Hematopoietic multipotent progenitor cell treated with erythropoietin and hydrocortisone succinate and interleukin-3 and kit ligand, for 8 days (in vitro differentiated cells): Measurements from ENCODE around the gene STRADB.
"Not testable (repeated sequence)": the region's sequence is repeated elsewhere in the genome, so short reads cannot be mapped to it uniquely, and the experiment has no call there.

Source experiments
- DNase-seq: peaks from one replicate; pipeline ENCODE4 v3.0.0-alpha.2; 2015

STRADB gene

DNA sequence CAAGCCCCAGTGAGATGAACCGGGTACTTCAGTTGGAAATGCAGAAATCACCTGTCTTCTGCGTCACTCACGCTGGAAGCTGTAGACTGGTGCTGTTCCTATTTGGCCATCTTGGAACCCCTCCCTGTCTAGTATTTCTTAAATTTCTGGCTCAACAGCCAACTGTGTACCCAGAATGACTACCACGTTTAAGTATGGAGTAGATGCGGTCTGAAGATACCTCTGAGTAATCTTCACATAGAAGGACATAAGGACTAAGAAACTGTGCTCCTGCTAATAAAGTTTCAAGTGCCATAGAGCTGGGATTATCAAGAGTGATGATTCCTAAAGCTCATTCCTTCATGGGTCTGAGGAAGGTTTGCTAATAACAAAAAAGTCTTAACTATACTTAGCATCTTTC is 20.7 kb upstream of the STRADB start:
- DNase-seq, result no peak

DNA sequence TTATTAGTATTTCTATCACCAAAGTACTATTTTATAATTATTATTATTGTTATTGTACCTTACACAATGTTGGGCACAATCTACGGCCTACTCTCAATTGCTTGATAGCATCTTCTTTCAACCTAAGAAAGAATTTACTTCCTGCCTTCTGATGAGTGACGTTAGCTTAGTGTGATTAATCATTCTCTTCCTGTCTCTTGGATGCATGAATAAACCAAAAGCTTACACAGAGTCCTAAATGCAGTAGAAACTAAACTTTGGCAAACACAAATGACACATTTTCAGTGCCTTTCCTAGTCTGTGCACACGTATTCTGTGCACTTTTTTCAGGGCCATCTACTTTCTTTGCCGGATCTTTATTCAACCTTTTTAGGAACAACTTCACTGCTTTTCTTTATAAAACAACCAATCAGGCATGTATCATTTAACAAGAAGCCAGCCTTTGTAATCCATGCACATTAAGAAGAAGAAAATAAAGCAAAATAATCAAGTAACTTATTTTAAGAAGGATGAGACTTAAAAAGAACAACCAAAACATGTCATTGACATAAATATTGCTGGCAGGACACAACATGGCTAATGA is 19.4 kb upstream of the STRADB start:
- peak; percentile 43 for DNase-seq

DNA sequence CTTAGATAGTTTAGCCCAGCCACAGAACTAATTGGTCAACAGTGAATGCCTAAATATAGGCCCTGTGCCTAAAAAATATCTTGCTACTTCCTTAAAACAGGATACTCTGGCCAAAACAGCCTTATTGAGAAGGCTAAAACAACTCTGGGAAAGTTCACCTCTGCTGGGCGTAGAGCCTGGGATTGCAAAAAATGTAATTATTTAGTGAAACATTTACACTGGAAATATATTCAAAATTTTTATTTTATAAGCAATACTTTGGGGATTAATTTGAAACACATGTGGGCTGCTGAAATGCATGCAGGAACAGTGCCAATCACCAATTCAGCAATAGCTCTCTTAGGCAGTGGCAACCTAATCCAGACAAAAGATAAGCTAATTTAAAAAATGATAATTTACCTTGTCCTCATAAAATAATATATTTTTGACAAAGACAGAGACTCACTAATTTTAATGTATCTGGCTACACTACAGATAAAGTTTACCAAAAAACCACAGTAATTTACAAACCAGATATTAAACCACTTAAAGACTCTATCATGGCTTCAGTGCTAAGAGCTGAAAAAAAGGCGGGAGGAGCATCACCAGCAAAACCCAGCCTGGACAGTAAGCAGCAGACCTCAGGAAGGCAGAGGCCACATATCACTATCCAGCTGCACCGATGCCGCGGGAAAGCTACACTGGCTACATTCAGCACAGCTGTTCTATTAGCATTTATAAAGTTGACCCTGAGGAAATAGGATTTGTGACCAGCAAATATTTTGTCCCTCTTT is 18.7 kb upstream of the STRADB start:
- DNase-seq, result peak; percentile 83

DNA sequence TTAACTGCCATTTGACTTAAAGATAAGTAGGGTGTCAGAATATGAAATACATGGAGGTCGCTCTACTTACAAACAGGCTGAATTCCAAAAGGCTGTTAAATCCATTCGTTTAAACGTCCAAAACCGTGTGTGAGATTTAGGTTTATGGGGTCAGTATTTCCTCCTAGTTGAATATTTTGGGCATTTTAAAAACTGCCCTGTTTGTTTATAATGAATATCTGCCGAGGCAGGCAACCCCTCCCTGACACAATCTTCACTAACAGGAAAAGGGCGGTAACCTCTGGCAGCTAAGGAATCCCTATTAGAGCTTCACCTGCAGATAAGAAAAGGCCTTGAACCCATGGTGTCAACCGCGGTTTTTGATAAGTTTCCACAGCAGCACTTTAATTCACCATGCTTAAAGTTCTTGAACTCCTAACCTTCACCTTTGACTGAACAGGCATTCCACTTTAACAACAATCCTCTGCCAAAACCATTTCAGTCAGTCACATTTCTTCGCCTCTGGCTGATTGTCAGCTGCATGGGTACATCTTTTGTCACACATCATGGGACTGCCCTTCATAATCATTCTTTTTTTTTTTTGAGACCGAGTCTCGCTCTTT is 18.0 kb upstream of the STRADB start:
- DNase-seq, result peak; percentile 97

DNA sequence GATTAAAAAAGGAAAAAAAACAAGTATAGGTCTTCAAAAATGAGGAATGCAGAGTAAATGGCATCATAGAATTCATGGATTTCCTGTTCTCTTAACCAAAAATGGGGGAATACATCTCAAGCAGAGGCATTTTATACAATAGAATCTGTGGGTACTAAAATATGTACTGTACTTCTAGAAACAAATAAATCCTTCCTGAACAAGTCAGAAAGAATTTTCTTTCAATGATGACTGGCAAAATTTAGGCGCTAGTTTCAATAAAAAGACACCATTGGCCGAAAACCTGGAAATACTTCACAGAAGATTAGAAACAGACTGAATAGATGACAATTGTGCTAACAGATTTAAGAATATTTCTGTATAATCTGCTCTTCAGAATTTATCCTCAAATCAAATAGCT is 15.4 kb upstream of the STRADB start:
- no peak for DNase-seq

DNA sequence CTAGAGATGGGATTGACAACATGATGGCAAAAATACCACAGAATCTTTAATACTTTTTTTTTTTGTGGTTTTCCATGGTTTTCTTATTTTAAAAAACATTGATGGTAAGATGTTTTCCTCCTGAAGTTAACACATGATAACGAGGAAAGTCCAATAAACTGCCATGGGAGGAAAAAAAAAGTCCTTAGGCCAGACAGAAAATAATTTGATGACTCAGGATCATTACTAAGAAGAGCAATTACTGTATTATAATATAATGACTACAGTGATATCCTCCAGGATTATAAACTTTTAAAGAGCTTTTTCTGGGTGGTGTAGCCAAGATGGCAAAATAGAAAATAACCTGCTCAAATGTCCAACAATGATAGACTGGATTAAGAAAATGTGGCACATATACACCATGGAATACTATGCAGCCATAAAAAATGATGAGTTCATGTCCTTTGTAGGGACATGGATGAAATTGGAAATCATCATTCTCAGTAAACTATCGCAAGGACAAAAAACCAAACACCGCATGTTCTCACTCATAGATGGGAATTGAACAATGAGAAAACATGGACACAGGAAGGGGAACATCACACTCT is 12.1 kb upstream of the STRADB start:
- not testable (repeated sequence) for DNase-seq

DNA sequence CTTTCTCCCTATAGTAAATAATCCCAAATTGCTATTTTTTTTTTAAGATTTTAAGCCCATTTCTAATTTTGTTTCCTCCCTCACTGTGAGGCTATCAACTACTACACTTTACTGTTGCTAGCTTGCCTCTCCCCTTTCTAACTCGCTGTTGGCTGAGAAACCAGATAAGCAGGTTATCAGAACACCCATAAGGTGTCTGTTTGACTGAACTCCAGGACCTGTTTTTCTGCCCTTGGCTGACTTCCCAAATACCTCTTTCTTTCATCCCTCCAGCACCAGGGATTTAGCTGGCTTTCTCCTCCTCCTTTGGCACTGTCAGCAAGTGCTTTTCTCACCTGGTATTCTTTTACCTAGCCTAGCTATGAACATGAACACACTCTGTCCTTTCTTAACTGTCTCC is 11.4 kb upstream of the STRADB start:
- peak; percentile 97 for DNase-seq

DNA sequence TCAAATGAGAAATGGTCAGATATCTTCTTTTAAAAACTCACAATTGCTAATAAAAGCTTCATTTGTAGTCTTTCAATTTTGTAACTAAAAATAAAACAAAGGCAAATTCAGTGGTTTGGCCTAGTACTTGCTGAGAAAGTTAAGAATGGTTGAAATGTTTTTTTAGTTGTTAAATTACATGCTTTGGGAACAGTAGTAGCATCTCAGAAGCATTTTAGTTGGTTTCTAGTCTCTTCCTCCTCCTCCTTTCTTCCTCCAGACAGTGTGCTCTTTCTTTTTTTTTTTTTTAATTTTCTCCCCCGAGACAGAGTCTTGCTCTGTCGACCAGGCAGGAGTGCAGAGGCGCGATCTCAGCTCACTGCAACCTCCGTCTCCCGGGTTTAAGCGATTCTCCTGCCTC is 10.1 kb upstream of the STRADB start:
- DNase-seq, result no peak

DNA sequence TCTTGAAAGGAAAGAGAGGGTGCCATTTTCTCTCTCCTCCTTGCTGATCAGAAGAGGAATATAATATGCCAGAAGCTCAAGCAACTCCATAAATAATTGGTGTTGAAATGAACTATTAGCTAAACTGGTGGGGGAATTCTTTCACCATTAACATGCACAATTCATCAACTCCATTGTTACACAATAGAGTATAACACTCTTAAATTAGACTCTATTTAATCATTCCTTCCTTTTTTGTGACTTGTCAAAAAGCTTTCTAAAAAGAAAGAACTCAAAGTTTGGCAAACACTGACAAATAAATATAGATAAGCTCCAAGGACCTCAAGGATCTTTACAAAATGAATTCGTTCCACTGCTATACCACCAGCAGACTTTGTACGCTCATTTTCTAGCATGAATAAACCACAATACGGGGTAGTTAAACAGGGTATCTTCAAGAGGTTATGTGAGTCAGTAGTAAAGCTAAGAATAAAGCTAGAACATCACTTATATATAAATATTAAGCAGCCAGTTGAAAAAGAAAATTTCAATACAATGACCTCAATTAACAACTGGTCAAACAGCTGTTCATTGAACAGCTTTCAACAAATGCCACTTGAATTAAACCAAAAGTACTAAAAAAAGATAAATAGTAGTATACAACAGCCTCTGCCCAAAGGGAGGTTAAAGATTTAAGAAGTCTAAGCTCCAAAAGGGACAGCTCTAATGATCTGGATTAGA is 6.6 kb upstream of the STRADB start:
- no peak for DNase-seq

DNA sequence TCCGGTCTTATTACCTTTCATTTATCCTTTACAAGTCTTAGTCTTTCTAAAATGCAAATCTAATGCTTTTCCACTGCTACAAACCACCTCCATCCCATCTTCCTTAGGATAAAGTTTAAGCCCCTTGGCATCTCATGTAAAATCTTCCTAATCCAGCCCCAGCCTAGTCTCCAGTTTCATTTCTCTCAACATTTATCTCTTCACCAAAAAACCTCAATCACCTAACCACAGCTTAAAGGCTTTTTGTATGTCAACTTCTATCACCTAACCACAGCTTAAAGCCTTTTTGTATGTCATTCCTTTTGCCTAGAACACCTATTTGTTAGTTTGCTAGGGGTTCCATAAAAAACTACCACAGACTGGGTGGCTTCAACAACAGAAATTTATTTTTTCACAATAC is 4.5 kb upstream of the STRADB start:
- peak; percentile 36 for DNase-seq

DNA sequence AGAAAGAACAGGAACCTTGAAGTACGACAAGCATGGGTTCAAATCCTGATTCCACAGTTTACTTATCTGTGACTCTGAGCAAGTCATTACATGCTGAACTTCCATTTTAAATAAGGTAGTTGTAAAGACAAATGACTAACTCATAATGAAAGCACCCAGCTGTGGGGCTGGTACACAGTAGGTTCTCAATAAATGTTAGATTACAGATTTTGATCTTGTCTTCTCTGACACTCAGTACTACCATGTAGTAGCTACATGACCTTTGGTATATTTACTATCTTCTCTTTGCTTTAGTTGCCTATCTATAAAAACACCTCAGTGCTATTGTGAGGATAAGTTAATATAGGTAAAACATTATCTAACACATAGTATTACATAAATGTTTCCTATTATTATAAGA is 3.5 kb upstream of the STRADB start:
- no peak for DNase-seq

DNA sequence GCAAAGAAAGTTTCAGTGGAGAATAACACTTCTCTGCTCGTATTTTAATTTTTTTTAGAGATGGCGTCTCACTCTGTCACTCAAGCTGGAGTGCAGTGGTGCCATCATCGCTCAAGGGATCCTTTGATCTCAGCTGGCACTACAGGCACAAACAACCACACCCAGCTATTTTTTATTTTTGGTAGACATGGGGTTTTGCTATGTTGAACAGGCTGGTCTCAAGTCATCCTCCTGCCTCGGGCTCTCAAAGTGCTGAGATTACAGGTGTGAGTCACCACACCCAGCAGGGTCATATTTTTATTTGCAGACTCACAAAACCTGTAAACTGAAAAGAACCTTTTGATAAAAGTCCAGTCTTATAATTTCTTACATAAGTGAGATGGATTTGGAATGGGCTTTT is 2.8 kb upstream of the STRADB start:
- peak; percentile 15 for DNase-seq

DNA sequence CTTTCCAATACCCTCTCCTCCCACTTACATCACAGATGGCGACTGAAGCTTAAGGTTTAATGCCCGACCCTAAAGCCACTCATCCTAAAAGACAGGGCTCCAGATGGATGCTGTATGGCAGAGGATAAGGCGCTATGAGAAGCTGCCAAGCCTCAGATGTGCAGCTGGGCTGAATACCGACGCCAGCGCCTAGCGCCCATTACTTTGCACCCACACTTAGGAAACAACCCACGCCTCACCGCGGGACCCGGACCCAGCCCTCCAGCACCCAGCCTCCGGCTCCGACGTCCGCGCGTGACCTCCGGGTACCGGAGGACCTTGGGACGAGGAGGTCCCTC is 617 bp upstream of the STRADB start:
- DNase-seq, result peak; percentile 59

DNA sequence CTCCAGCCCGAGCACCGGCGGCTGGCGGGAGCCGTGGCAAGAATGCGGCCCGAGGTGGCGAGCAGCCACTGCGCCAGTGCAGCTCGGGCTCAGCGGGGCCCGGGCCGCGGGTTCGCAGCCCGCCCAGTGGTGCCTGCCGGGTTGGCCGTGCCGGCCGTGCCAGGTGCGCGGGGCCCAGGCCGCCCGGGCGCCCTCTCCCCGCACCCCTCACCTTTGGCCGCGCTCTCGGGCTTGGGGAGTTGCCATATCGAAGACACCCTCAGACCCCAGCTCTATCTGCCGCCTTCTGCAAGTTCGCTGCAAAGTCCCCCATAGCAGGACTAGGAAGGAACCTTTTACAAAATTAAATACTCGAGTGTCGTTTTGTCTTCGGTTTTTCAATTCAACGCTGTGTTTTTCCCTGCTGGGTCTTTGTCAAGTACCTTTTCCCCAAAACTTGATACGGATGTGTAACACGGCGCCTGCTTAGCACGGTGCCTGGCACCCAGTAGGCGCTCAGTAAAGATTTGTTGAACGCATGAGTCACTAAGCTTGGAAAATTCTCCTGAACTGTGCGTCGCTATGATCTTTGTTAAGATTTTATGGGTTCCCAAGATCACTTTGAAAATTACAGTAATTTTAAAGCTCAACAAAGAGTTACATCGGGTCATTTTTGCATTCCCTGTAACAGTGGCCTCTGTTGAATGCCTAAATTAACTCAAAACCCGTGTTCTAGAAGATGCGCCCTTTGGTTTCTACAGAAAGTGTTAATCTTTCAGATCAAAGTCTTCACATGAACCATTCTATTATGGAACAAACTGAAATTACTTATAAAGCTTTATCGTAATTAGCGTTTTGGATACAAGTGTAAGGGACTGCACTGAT is 750 bp downstream of the STRADB start:
- peak; percentile 40 for DNase-seq

DNA sequence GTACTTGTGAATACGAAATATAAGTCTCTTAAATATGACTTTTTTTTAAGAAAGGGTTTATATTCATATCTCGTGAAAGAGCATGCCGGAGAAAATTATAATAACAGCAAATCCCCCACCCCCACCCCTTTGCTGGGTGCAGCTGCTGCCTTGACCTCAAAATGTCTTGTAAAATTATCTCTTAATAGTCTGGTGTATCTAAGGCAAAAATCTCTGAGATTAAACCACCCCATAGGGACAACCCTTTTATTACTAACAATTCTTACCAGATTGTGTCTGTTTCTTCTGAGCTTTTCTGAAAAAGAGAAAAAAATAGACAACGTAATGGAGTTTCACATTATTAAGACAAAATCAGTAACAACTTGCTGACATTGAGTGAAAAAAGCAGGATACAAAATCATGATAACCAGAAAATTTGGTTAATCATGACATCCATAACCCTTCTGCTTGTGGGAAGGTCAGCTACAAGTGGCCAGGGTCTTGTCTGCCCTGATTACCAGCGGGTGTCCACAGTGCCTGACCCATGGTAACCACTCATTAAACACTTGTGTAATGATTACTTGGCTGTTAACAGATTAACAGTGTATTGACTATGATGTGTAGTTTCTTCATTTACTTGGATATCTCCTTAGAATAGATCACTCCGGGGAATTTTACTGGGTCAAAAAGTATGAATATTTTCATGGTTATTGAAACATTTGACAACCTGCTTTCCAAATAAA is 1.5 kb downstream of the STRADB start:
- no peak for DNase-seq

DNA sequence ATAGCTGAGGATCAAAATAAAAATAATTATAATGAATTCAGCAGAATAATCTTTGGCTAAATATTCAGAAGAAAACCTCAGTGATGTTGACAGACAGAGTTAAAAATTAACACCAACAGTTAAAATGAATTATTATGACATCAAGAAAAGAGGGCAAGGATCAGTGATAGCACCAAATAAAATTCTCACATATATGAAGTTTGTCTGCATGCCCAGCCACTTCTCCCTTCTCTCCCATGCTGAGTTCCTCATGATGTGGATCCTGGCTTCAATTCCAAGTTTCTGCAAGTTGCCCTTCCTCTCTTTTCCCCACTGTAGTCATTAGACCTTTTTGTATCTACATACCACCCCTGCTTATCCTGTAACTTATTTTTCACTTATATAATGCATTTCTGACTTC is 6.8 kb downstream of the STRADB start:
- DNase-seq, result no peak

DNA sequence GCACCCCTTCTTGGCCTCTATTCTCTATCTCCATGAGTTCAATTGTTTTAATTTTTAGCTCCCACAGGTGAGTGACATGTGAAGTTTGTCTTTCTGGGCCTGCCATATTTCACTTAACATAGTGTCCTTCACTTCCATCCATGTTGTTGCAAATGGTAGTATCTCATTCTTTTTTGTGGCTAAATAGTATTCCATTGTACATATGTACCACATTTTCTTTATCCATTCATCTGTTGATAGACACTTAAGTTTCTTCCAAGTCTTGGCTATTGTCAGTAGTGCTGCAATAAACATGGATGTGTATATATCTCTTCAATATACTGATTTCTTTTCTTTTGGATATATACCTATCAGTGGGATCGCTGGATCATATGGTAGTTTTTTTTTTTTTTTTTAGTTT is 9.0 kb downstream of the STRADB start:
- DNase-seq, result no peak

DNA sequence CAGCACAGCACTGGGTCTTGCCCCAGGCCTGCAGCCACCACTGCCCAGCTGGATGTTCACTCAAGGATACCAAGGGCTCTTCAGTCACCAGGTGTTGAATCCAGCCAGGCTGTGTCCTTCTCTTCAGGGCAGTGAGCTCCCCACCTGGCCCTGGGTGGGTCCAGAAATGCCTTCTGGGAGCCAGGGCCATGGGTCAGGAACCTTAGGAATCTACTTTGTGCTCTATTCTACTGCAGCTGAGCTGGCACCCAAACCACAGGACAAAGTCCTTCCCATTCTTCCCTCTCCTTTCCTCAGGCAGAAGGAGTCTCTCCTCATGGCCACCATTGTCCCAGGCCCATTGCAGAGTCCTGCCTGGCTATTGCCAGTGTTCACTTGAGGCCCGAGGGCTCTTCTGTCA is 13.0 kb downstream of the STRADB start:
- DNase-seq, result no peak

DNA sequence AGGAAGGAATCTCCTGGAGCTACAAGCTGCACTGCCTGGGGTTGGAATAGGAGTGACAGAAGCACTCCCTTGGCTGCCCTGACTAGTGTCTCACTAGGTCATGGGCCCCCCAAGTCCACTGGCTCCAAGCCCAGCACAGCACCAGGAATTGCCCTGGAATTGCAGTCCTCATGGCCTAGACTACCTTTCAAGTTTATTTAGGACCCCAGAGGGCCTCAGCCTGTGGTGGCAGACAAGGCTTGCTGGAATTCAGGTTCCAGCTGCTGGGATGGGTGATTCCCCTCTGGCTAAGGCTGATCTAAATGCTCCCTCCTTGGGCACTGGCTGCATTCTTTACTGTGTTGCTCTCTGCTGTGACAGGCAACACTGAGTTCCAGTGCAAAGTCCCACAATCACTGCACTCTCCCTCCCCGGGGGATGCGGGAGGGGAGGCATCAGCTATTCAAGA is 14.0 kb downstream of the STRADB start:
- DNase-seq, result no peak

DNA sequence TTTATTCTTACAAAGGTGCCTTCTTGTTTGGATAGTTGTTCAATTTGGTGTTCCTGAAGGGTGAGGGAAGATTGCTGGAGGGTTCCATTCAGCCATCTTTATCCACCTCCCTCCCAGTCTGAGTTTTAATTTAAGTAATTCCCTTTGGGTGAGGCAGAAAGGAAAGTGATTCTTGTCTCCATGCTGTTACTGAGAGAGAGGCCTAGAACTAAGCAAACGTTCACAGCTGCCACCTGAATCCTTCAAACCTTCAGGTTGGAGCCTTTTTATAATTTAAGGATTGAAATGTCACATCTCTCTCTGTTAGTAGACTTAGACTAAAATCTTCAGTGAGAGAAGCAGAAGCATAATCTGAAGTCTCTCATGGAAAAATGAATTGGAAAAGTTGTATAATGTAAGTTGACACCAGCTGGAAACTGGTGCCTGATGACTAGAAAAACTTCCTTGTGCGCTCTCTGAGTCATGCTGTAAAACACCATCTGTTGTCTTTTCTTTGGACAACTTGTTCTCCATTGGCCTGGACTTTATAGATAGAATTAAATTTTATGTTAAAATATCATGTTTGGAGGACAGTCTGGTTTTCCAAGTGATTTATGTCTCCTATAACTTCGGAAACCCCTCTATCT is 14.6 kb downstream of the STRADB start:
- DNase-seq, result no peak

DNA sequence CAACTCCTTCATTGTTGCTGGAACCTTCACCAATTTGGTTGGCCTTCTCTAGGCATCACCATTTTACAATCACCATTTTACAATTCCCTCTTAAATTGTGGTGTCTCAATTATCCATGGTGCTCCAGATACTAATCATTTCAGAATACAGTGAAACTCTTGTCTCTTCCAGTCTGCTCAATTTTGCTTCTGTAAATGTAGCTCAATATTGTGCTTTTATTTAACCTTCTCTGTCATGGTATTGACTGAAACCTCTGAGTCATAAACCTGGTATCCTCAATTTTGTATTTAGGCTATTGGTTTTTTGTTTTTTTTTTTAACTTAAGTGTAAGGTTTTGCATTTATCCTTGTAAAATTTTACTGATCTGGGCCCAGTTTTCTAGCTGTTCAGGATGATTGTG is 16.1 kb downstream of the STRADB start:
- DNase-seq, result no peak
